Measurements from ENCODE around the gene BCOR.

DNA sequence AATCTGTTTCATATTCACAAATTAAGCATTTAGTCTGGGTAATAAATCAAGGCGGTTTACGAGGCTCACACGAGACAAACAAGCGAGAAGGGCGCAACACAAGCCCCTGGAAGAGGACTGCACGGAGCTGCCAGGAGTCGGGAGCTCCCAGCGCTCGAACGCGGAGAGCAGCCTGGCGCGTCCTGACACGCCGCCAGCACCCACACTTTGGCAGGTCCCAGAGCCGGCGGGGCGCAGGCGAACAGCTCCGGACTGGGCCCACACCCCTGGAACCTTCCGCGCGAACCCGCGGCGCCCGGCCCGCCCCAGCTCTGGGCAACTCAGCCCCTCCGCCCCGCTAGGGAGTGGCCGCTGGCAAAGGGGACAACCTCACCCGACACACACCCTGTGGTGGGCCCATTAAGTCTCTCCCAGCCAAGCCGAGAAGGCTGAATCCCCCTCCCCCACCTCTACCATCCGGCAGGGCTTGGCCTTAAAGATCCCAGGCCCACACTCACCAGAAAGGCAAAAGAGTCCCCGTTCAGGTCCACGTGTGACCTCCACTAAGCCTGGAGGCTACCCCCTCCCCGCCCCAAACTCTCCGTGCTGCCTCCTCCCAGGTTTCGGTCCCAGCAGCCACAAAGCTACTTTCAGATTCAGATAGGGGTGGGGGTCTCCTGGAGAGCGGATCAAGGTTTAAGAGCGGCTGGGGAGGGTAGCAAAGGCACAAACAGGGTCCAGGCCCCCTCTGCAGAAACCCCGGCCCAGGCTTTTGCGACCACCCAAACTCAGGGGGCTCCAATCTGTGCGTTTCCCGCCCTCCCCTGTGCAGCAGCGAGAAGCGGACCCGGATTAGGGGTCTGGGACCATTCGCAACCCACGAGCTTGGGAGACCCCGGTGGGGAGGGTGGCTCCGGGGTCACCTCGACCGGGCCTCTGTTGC, 47.5 kb upstream of the BCOR start:
- TF ChIP-seq POLR2A (IDR thresholded peaks at IDR 0.05; ENCODE audit: low read length) (no peak), GATA1 (IDR thresholded peaks at IDR 0.05; ENCODE audit: low read depth, low read length) (no peak)

Data from erythroblast (primary cell).